Right lobe of liver (tissue), 4 donors: ENCODE results near the gene SLC13A4.

Source experiments
- CTCF ChIP-seq, 4 donors: fragments of 200-600 bp in 3 of 4; fragments of 450-650 bp in 1 of 4; IDR thresholded peaks; one replicate each; pipeline versions ENCODE4 v1.5.1 to v1.8.0; 2016 to 2022; ENCODE audit warnings: antibody characterized with exemption in 4 of 4, mild to moderate bottlenecking in 2 of 4
- POLR2A ChIP-seq: fragments of 450-650 bp; IDR thresholded peaks from one replicate; pipeline ENCODE4 v1.6.1; 2017; ENCODE audit warnings: antibody characterized with exemption, mild to moderate bottlenecking
- donor health status: DM: no; HTN: no; CAD: no.
- donor health status: DM: no; HTN: no; CAD: no.
- donor health status: DM: no; HTN: yes; CAD: no.

DNA sequence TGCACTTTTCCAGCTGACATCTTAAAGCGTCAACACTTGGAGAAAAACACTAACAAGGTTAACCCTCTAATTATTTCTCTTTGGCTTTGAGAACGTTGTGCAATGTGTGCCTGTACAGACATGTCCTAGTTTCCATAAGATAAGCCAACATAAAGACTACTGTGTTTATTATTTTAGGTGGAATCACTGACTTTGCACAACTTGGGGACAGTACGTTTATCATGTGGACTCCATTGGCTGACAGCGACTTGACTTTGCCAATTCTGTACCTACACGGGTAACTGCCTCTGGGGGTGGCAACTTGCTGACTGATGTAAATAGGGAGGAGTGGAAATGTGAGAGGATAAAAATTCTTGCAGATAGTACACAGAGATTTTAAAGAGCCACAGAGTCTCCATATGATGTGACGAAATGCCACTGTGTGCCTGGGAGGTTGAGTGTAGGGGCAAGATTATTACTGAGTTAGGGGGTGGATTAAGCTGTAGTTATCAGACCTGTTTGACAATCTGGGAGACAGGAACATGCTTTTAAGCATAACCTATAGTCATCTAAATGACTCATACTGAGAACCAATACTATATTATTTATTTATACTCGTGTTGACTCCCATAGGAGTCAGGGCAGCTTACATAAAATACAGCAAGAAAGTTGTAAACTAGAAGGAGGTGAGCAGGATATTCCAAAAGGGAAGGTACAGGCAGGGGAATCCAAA, 21.0 kb downstream of the SLC13A4 start:
- TF ChIP-seq CTCF (IDR thresholded peaks at IDR 0.05) (no peak), POLR2A (no peak)
